GM20000 (cell line): ENCODE measurements around the gene RALGAPB.

ENCODE experiments used
- DNase-seq: peaks from one replicate; pipeline ENCODE4 v3.0.0; 2012; ENCODE audit warnings: low spot score
- CTCF ChIP-seq: IDR thresholded peaks from 2 replicates; pipeline ENCODE4 v1.5.1; 2012; ENCODE audit warnings: mild to moderate bottlenecking, control low read depth; ENCODE audit errors: extremely low read depth, missing control alignments

The RALGAPB gene

GRCh38 chr20:38551056-38551626, 78.5 kb downstream of the RALGAPB start:
- no peak for DNase-seq
- TF ChIP-seq CTCF: no peak

DNA sequence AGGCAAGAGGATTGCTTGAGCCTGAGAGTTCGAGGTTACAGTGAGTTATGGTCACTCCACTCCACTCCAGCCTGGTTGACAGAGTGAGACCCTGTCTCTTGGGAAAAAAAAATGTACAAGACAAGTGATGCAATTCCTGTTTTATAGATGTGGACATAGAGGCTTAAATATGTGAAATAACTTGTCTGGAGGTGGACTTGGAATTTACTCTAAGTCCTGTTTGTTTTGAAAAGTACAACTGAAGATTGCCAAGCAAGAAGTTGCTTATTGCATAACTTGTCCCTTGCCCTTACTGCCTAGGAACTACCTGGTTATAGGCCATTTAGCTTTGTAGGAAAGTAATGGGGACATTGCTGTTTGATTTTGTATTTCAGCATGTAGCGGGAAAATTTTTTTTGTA, 82.3 kb downstream of the RALGAPB start:
- TF ChIP-seq CTCF: no peak
- no peak for DNase-seq

GRCh38 chr20:38555395-38555794, 82.8 kb downstream of the RALGAPB start:
- no peak for TF ChIP-seq CTCF
- DNase-seq: no peak

DNA sequence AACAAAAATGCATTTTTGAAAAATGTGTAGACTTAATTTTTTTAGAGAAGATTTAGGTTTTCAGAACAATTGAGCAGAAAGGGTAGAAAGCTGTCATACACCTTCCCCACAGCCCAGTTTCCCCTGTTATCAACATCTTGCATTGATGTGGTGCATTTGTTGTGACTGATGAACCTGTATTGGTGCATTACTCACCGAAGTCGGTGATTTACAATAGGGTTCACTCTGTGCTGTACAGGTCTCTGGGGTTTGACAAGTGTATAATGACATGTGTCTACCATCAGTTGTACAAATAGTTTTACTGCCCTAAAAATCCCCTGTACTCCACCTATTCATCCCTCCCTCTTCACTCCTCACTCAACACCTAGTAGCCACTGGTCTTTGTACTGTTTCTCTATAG, 84.5 kb downstream of the RALGAPB start:
- DNase-seq: no peak
- TF ChIP-seq CTCF: no peak

DNA sequence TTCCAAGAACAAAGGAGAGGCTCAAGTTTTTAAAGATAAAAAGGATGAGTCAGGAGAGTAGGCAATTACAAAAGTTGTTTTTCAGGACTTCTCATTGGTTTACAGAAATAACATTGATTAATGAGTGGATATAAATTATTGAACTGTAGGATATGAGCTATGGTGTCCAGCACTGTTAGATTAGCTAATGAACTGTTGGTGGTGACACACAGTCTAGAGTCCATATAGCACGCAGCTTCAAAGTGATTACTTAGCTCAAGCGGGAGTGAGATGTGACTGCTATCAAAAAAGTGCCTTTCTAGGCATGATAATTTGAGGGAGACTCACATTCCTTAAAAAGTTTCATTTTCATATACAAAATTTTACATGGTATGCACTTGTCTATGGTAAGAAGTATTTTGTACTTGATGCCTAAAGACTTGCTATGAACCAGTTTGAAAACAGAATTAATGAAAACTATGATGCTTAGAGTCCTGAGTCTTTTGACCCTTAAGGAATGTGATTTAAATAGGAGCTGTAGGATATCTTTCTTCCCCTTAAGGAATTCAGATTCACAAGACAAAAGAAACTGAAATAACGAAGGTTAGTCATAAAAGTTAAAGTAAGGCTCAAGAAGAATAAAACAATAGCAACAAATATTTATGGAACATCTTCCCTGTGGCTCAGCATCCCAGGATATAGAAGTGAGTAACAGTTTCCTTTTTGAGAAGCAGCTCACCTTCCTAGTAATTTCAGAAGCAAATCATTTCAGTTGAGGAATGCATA, 86.1 kb downstream of the RALGAPB start:
- DNase-seq: no peak
- TF ChIP-seq CTCF: no peak

GRCh38 chr20:38559764-38560163, 87.1 kb downstream of the RALGAPB start:
- no peak for DNase-seq
- TF ChIP-seq CTCF: no peak

- no peak for DNase-seq
- TF ChIP-seq CTCF: no peak
These were observed 91.3 kb downstream of the RALGAPB start for GRCh38 chr20:38563802-38564431.
